HG02884 (cell line): ENCODE data around the gene OR6C74.

Experiments used
- ATAC-seq: cut with Tn5 transposase; IDR thresholded peaks from one replicate; pipeline ENCODE4 v1.9.1; 2021; ENCODE audit warnings: mild to moderate bottlenecking, moderate library complexity; ENCODE audit not compliant: unreplicated experiment

OR6C74 gene

DNA sequence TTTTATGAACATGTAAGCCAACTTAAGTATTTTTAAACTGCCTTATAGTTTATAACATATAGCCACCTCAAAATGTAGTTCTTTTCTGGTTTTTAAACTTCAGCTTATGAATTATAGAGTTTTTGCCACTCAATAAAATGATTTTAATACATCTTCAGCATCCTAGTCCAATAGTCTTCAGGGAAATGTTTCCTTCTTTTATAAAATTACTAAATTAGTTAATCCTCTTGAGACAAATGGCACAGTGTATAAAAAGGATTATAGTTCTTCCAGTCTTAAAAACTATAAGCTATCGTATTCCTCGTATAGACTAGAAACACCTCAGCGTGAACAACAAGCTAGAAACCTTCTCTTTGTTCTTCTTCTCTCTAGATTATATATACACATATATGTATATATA lies at the start of gene OR6C74:
TSS of gene OR6C74 (plus strand) at position 301 of the 400 bp plus-strand sequence. CDS start 2,679 bp downstream, outside the sequence.
- no peak for ATAC-seq

GRCh38 chr12:55220725-55221124 lies 23.7 kb upstream of the OR6C74 start, which contains the start of gene OR10A7:
OR10A7 (plus strand) TSS chr12:55221025; CDS start chr12:55221025, 0 bp downstream.
- ATAC-seq, result no peak

DNA sequence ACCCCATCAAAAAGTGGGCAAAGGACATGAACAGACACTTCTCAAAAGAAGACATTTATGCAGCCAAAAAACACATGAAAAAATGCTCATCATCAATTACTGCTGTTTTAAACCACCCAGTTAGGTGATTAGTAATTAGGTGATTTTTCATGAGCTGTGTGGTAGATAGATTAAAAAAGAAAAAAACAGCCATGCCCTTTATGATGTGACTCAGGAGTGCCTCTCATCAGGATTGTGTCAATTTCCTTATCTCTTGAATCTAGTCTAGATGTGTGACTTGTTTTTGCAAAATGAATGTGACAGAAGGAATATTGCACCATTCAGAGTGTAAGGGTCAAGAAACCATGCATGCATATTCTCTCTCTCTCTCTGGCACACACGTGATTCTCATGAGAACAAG lies 17.9 kb upstream of the OR6C74 start:
- no peak for ATAC-seq

- no peak for ATAC-seq
Observed at GRCh38 chr12:55227643-55228042, 16.8 kb upstream of the OR6C74 start.

- no peak for ATAC-seq
Observed at GRCh38 chr12:55246159-55246558, 1.8 kb downstream of the OR6C74 start.

DNA sequence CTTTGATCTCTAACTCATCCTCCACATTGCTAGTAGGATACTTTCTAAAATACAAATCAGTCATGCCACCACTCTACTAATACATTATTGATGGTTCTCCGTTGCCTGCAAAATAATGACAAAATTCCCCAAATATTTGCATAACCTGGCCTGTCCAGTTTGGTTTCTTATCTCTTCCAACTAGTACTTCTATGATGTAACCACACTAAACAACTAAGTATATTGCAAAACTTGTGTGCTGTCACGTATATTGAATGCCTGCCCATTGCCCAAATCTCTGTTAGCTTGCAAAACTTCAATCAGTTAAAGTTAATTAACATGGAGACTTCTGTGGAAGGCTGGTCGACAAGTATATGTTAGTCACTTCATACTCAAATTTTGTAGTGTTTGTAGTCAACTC lies 6.5 kb downstream of the OR6C74 start:
- ATAC-seq, result no peak

DNA sequence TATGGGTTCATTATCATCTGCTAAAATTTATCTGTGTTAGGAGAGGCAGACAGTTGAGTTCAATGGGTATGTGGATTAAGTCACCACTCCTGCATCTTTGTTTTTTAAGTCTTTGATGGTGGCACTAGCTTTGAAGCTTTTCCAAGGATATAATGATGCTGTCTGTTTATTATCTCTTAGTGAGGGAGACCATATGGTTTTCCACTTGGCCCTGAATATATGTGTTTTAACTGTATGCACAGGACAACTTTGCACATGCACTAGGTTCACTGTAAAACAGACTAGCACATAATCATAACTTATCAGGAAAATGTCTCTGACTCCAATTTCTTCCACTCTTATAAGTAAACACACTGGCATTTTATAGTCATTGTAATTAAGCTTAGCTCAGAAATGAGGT lies 8.9 kb downstream of the OR6C74 start:
- ATAC-seq, result no peak

- no peak for ATAC-seq
Observed at GRCh38 chr12:55256831-55257230, 12.4 kb downstream of the OR6C74 start.

DNA sequence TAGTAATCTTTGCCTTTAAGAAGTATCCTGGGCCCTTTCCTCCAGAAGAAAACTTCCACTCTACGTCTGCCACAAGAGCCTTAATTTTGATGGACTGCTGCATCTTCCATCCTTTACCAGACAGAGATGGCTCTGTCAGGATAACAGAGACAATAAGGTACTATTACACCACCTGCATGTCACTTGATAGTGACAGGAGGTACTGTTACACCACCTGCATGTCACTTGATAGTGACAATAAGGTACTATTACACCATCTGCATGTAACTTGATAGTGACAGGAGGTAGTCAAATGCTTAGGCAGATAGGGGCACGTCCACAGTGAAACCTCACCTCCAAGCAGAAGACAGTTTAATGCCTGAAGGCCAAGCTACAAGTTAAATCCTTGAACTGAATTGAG lies 13.9 kb downstream of the OR6C74 start:
- no peak for ATAC-seq

- ATAC-seq, result no peak
Observed at GRCh38 chr12:55280991-55281390, 36.6 kb downstream of the OR6C74 start.

- no peak for ATAC-seq
Observed at GRCh38 chr12:55289999-55290398, 45.6 kb downstream of the OR6C74 start.
